MCF 10A (cell line): ENCODE measurements around the gene PIEZO2. TPM values are rescaled to one million over a fixed set of nuclear protein-coding genes. Genes with fewer than 3 reads are reported as not detected.

Source experiments
- BruUV-seq: library from RNA; stranded (reverse); fragments of 400-500 nt; replicated peaks from 2 replicates; lab custom pipeline; 2021; lab: Mats Ljungman, UMichigan
- CTCF ChIA-PET: fragments of 300-600 bp; sonication (Branson Sonifier 250); formaldehyde crosslinking; extraction: SDS; loops from one replicate; lab custom pipeline; 2021; ENCODE audit warnings: antibody characterized with exemption, inconsistent platforms; lab: Yijun Ruan, JAX
- POLR2A ChIA-PET: fragments of 300-600, 350-650 bp; sonication (Branson Sonifier 250); formaldehyde crosslinking; extraction: SDS; loops from one replicate; lab custom pipeline; 2020; ENCODE audit warnings: antibody characterized with exemption, inconsistent platforms; lab: Yijun Ruan, JAX
- DNase-seq: peaks from one replicate; pipeline ENCODE4 v3.0.0-alpha.2; 2018; ENCODE audit not compliant: unreplicated experiment
- H3K27ac Mint-ChIP-seq: one replicate; pipeline ENCODE4 v1.8.0; 2022; ENCODE audit warnings: mild to moderate bottlenecking, low read depth, mixed read lengths; ENCODE audit not compliant: unreplicated experiment
- H3K27me3 Mint-ChIP-seq: one replicate; pipeline ENCODE4 v1.8.0; 2022; ENCODE audit warnings: mixed read lengths; ENCODE audit not compliant: insufficient read depth, unreplicated experiment
- H3K36me3 Mint-ChIP-seq: one replicate; pipeline ENCODE4 v1.8.0; 2022; ENCODE audit warnings: mild to moderate bottlenecking, moderate library complexity, mixed read lengths; ENCODE audit not compliant: insufficient read depth, unreplicated experiment
- H3K4me1 Mint-ChIP-seq: one replicate; pipeline ENCODE4 v1.8.0; 2022; ENCODE audit warnings: mixed read lengths; ENCODE audit not compliant: insufficient read depth, unreplicated experiment
- H3K4me3 Mint-ChIP-seq: one replicate; pipeline ENCODE4 v1.8.0; 2022; ENCODE audit warnings: mild to moderate bottlenecking, moderate library complexity, mixed read lengths; ENCODE audit not compliant: unreplicated experiment
- H3K9me3 Mint-ChIP-seq: one replicate; pipeline ENCODE4 v1.8.0; 2022; ENCODE audit warnings: mixed read lengths; ENCODE audit not compliant: unreplicated experiment
- CTCF ChIP-seq: fragments of 200-600 bp; IDR thresholded peaks from one replicate; pipeline ENCODE4 v1.8.0; 2022; ENCODE audit warnings: antibody characterized with exemption, mild to moderate bottlenecking; ENCODE audit not compliant: unreplicated experiment
- intact Hi-C: fragments of 100-400 bp; cut with micrococcal nuclease; formaldehyde crosslinking; loops from 2 replicates; pipeline ENCODE4 v1.14.1; 2022
- total RNA-seq: library from RNA; stranded (reverse); gene quantifications from 2 replicates; pipeline ENCODE4 v1.2.3, GENCODE V29; 2022

The PIEZO2 gene
- total RNA-seq, 1 experiment from 2014 or later, result 0.49 TPM

- intact Hi-C loops, result no loop called here
- CTCF ChIA-PET, result interaction anchor here (0.7 kb wide), 1 partner anchor 10 kb away, joined by 3 read pairs; no protein-coding TSS in a partner anchor
- H3K4me1 Mint-ChIP-seq, result no peaks in the 10 kb centered on the region
- no peak overlapping the region for H3K4me3 Mint-ChIP-seq
- no TSS peak for BruUV-seq
- DNase-seq, result no peak
- H3K27me3 Mint-ChIP-seq, result no peaks in the 10 kb centered on the region
- H3K9me3 Mint-ChIP-seq, result no peaks in the 10 kb centered on the region
- no peak overlapping the region for H3K27ac Mint-ChIP-seq
- POLR2A ChIA-PET, result no interaction called here
- no peak for TF ChIP-seq CTCF
- H3K36me3 Mint-ChIP-seq, result no peaks in the 10 kb centered on the region
Measured at GRCh38 chr18:11074889-11075288, 74.5 kb downstream of the PIEZO2 start.

- no peak for TF ChIP-seq CTCF
- ChIA-PET POLR2A (no interaction called here), CTCF (interaction anchor here (0.6 kb wide), 1 partner anchor 242 kb away, joined by 3 read pairs; no protein-coding TSS in a partner anchor)
- no peaks in the 10 kb centered on the region for H3K9me3 Mint-ChIP-seq
- H3K27ac Mint-ChIP-seq, result no peak overlapping the region
- no TSS peak for BruUV-seq
- no peaks in the 10 kb centered on the region for H3K4me1 Mint-ChIP-seq
- DNase-seq, result no peak
- H3K27me3 Mint-ChIP-seq, result no peaks in the 10 kb centered on the region
- no peak overlapping the region for H3K4me3 Mint-ChIP-seq
- H3K36me3 Mint-ChIP-seq, result no peaks in the 10 kb centered on the region
- intact Hi-C loops, result no loop called here
Measured at GRCh38 chr18:11073971-11074370, 75.4 kb downstream of the PIEZO2 start.

GRCh38 chr18:11072632-11073031 lies 76.7 kb downstream of the PIEZO2 start:
- intact Hi-C loops, result no loop called here
- CTCF ChIA-PET, result interaction anchor here (1.2 kb wide), 1 partner anchor 440 kb away, joined by 3 read pairs; no protein-coding TSS in a partner anchor
- no TSS peak for BruUV-seq
- Mint-ChIP-seq H3K4me3 (no peak overlapping the region), H3K9me3 (peaks cover 7% of the 10 kb centered on the region), H3K27ac (no peak overlapping the region), H3K36me3 (no peaks in the 10 kb centered on the region), H3K27me3 (no peaks in the 10 kb centered on the region), H3K4me1 (no peaks in the 10 kb centered on the region)
- POLR2A ChIA-PET, result no interaction called here
- TF ChIP-seq CTCF, result no peak
- DNase-seq, result no peak

GRCh38 chr18:11071300-11071699 lies 78.1 kb downstream of the PIEZO2 start:
- DNase-seq, result no peak
- H3K9me3 Mint-ChIP-seq, result peaks cover 7% of the 10 kb centered on the region
- ChIA-PET CTCF (interaction anchor here (1.0 kb wide), 1 partner anchor 24 kb away, joined by 3 read pairs; no protein-coding TSS in a partner anchor), POLR2A (no interaction called here)
- no peak for TF ChIP-seq CTCF
- H3K36me3 Mint-ChIP-seq, result no peaks in the 10 kb centered on the region
- no peaks in the 10 kb centered on the region for H3K4me1 Mint-ChIP-seq
- BruUV-seq, result no TSS peak
- H3K27me3 Mint-ChIP-seq, result no peaks in the 10 kb centered on the region
- H3K4me3 Mint-ChIP-seq, result no peak overlapping the region
- intact Hi-C loops, result no loop called here
- no peak overlapping the region for H3K27ac Mint-ChIP-seq
